ENCODE data around the gene PILRB. TPM values are rescaled to one million over a fixed set of nuclear protein-coding genes. Genes with fewer than 3 reads are reported as not detected.

The PILRB gene
- total and polyA plus RNA-seq, 3 experiments from 2014 or later: 18.1 to 33.7 (median 33.5) TPM

- peaks cover 5 to 18% of the 10 kb centered on the region in 2 donors for H3K27me3 Mint-ChIP-seq
- Histone ChIP-seq H3K36me3 (ENCODE audit: insufficient read depth, low read length) (no peaks in the 10 kb centered on the region), H3K27ac (ENCODE audit: low read depth, low read length) (no peak overlapping the region), H3K9me3 (ENCODE audit: low read length) (no peaks in the 10 kb centered on the region), H3K4me1 (ENCODE audit: insufficient read depth, low read length) (peaks cover 18% of the 10 kb centered on the region), H3K4me3 (ENCODE audit: low read length) (no peak overlapping the region), H3K27me3 (ENCODE audit: insufficient read depth, low read length, poor library complexity, severe bottlenecking) (no peaks in the 10 kb centered on the region)
- POLR2A ChIA-PET: no interaction called here
- no peaks in the 10 kb centered on the region for H3K36me3 Mint-ChIP-seq
- no peak overlapping the region for H3K4me3 Mint-ChIP-seq
- no peak for DNase-seq
- H3K9me3 Mint-ChIP-seq: no peaks in the 10 kb centered on the region
- CTCF ChIA-PET: interaction anchor here (0.9 to 1.6 kb wide), 2 partner anchors 10 to 12 kb away, joined by 3 read pairs; no protein-coding TSS in a partner anchor
- no peak overlapping the region for H3K27ac Mint-ChIP-seq
- H3K4me1 Mint-ChIP-seq: peaks cover 14 to 26% (median 24%) of the 10 kb centered on the region in 3 donors
Observed at GRCh38 chr7:100393233-100393905, 35.5 kb downstream of the PILRB start.

GRCh38 chr7:100394077-100394476 is 36.2 kb downstream of the PILRB start:
- Mint-ChIP-seq H3K36me3 (no peaks in the 10 kb centered on the region), H3K27me3 (peaks cover 4 to 18% of the 10 kb centered on the region in 2 donors), H3K4me1 (peaks cover 17 to 30% (median 28%) of the 10 kb centered on the region in 3 donors), H3K4me3 (peak overlapping the region in 1 of 7 donors; percentile 63), H3K27ac (peak overlapping the region in 1 of 8 donors; percentile 46), H3K9me3 (no peaks in the 10 kb centered on the region)
- ChIA-PET CTCF (interaction anchor here (1.6 kb wide), 1 partner anchor 9 kb away, joined by 3 read pairs; no protein-coding TSS in a partner anchor), POLR2A (no interaction called here)
- H3K4me1 ChIP-seq (ENCODE audit: insufficient read depth, low read length): peaks cover 18% of the 10 kb centered on the region
- no peaks in the 10 kb centered on the region for H3K27me3 ChIP-seq (ENCODE audit: insufficient read depth, low read length, poor library complexity, severe bottlenecking)
- H3K27ac ChIP-seq (ENCODE audit: low read depth, low read length): no peak overlapping the region
- DNase-seq: no peak
- H3K9me3 ChIP-seq (ENCODE audit: low read length): no peaks in the 10 kb centered on the region
- H3K4me3 ChIP-seq (ENCODE audit: low read length): no peak overlapping the region
- no peaks in the 10 kb centered on the region for H3K36me3 ChIP-seq (ENCODE audit: insufficient read depth, low read length)

- H3K4me3 Mint-ChIP-seq: peak overlapping the region; percentile 33 to 79 (median 64)
- H3K9me3 ChIP-seq (ENCODE audit: low read length): no peaks in the 10 kb centered on the region
- H3K4me1 ChIP-seq (ENCODE audit: insufficient read depth, low read length): peaks cover 18% of the 10 kb centered on the region
- ChIA-PET CTCF (interaction anchor here (0.9 kb wide), 1 partner anchor 49 kb away, joined by 3 read pairs; no protein-coding TSS in a partner anchor), POLR2A (no interaction called here)
- H3K9me3 Mint-ChIP-seq: no peaks in the 10 kb centered on the region
- H3K27me3 ChIP-seq (ENCODE audit: insufficient read depth, low read length, poor library complexity, severe bottlenecking): no peaks in the 10 kb centered on the region
- peak overlapping the region; percentile 27 for H3K27ac ChIP-seq (ENCODE audit: low read depth, low read length)
- H3K36me3 Mint-ChIP-seq: no peaks in the 10 kb centered on the region
- peaks cover 17 to 30% (median 28%) of the 10 kb centered on the region in 3 donors for H3K4me1 Mint-ChIP-seq
- peak in 4 of 5 donors; percentile 7 to 56 (median 38) for DNase-seq
- peaks cover 0 to 1% of the 10 kb centered on the region in 2 donors for H3K27me3 Mint-ChIP-seq
- H3K27ac Mint-ChIP-seq: peak overlapping the region; percentile 52 to 90 (median 78)
- H3K36me3 ChIP-seq (ENCODE audit: insufficient read depth, low read length): no peaks in the 10 kb centered on the region
- peak overlapping the region; percentile 50 for H3K4me3 ChIP-seq (ENCODE audit: low read length)
Observed at GRCh38 chr7:100396421-100396982, 38.6 kb downstream of the PILRB start.

- H3K9me3 Mint-ChIP-seq: no peaks in the 10 kb centered on the region
- H3K27me3 ChIP-seq (ENCODE audit: insufficient read depth, low read length, poor library complexity, severe bottlenecking): no peaks in the 10 kb centered on the region
- DNase-seq: no peak
- peaks cover 0 to 1% of the 10 kb centered on the region in 2 donors for H3K27me3 Mint-ChIP-seq
- no peak overlapping the region for H3K27ac ChIP-seq (ENCODE audit: low read depth, low read length)
- H3K4me1 ChIP-seq (ENCODE audit: insufficient read depth, low read length): peaks cover 18% of the 10 kb centered on the region
- no peak overlapping the region for H3K4me3 ChIP-seq (ENCODE audit: low read length)
- peaks cover 0 to 2% (median 0%) of the 10 kb centered on the region in 3 donors for H3K36me3 Mint-ChIP-seq
- ChIA-PET CTCF (interaction anchor here (1.2 kb wide), 1 partner anchor 10 kb away, joined by 4 read pairs; no protein-coding TSS in a partner anchor), POLR2A (interaction anchor here (0.6 to 0.7 kb wide), 2 partner anchors 96 to 315 kb away, joined by 3 to 5 read pairs; no protein-coding TSS in a partner anchor)
- no peaks in the 10 kb centered on the region for H3K9me3 ChIP-seq (ENCODE audit: low read length)
- peak overlapping the region in 5 of 7 donors; percentile 36 to 78 (median 64) for H3K4me3 Mint-ChIP-seq
- no peaks in the 10 kb centered on the region for H3K36me3 ChIP-seq (ENCODE audit: insufficient read depth, low read length)
- H3K4me1 Mint-ChIP-seq: peaks cover 17 to 30% (median 28%) of the 10 kb centered on the region in 3 donors
- H3K27ac Mint-ChIP-seq: peak overlapping the region in 7 of 8 donors; percentile 52 to 92 (median 90)
Observed at GRCh38 chr7:100397315-100398081, 39.6 kb downstream of the PILRB start.

GRCh38 chr7:100398239-100398638 is 40.3 kb downstream of the PILRB start:
- Histone ChIP-seq H3K4me3 (ENCODE audit: low read length) (no peak overlapping the region), H3K27me3 (ENCODE audit: insufficient read depth, low read length, poor library complexity, severe bottlenecking) (no peaks in the 10 kb centered on the region), H3K4me1 (ENCODE audit: insufficient read depth, low read length) (peaks cover 18% of the 10 kb centered on the region), H3K27ac (ENCODE audit: low read depth, low read length) (no peak overlapping the region), H3K9me3 (ENCODE audit: low read length) (no peaks in the 10 kb centered on the region), H3K36me3 (ENCODE audit: insufficient read depth, low read length) (no peaks in the 10 kb centered on the region)
- CTCF ChIA-PET: interaction anchor here (1.2 kb wide), 1 partner anchor 9 kb away, joined by 4 read pairs; no protein-coding TSS in a partner anchor
- Mint-ChIP-seq H3K27me3 (peaks cover 0 to 1% of the 10 kb centered on the region in 2 donors), H3K27ac (peak overlapping the region in 6 of 8 donors; percentile 26 to 90 (median 48)), H3K4me1 (peaks cover 17 to 30% (median 28%) of the 10 kb centered on the region in 3 donors), H3K9me3 (no peaks in the 10 kb centered on the region), H3K4me3 (peak overlapping the region in 1 of 7 donors; percentile 27), H3K36me3 (peaks cover 0 to 2% (median 0%) of the 10 kb centered on the region in 3 donors)
- POLR2A ChIA-PET: interaction anchor here (0.7 kb wide), 1 partner anchor 316 kb away, joined by 5 read pairs; no protein-coding TSS in a partner anchor
- no peak for DNase-seq

GRCh38 chr7:100400041-100400440 is 42.1 kb downstream of the PILRB start:
- Histone ChIP-seq H3K36me3 (ENCODE audit: insufficient read depth, low read length) (no peaks in the 10 kb centered on the region), H3K27me3 (ENCODE audit: insufficient read depth, low read length, poor library complexity, severe bottlenecking) (no peaks in the 10 kb centered on the region), H3K27ac (ENCODE audit: low read depth, low read length) (no peak overlapping the region), H3K4me1 (ENCODE audit: insufficient read depth, low read length) (peaks cover 18% of the 10 kb centered on the region), H3K9me3 (ENCODE audit: low read length) (no peaks in the 10 kb centered on the region), H3K4me3 (ENCODE audit: low read length) (no peak overlapping the region)
- ChIA-PET POLR2A (no interaction called here), CTCF (no interaction called here)
- H3K27me3 Mint-ChIP-seq: no peaks in the 10 kb centered on the region
- peak overlapping the region in 1 of 8 donors; percentile 3 for H3K27ac Mint-ChIP-seq
- no peaks in the 10 kb centered on the region for H3K9me3 Mint-ChIP-seq
- no peak for DNase-seq
- H3K4me3 Mint-ChIP-seq: no peak overlapping the region
- H3K4me1 Mint-ChIP-seq: peaks cover 17 to 30% (median 28%) of the 10 kb centered on the region in 3 donors
- H3K36me3 Mint-ChIP-seq: peaks cover 0 to 8% (median 2%) of the 10 kb centered on the region in 3 donors

GRCh38 chr7:100400656-100401055 is 42.7 kb downstream of the PILRB start:
- Mint-ChIP-seq H3K4me1 (peaks cover 17 to 26% (median 24%) of the 10 kb centered on the region in 3 donors), H3K27me3 (no peaks in the 10 kb centered on the region), H3K27ac (peak overlapping the region in 1 of 8 donors; percentile 79), H3K4me3 (no peak overlapping the region), H3K36me3 (peaks cover 0 to 8% (median 2%) of the 10 kb centered on the region in 3 donors), H3K9me3 (no peaks in the 10 kb centered on the region)
- Histone ChIP-seq H3K9me3 (ENCODE audit: low read length) (no peaks in the 10 kb centered on the region), H3K27ac (ENCODE audit: low read depth, low read length) (no peak overlapping the region), H3K27me3 (ENCODE audit: insufficient read depth, low read length, poor library complexity, severe bottlenecking) (no peaks in the 10 kb centered on the region), H3K36me3 (ENCODE audit: insufficient read depth, low read length) (no peaks in the 10 kb centered on the region), H3K4me1 (ENCODE audit: insufficient read depth, low read length) (peaks cover 18% of the 10 kb centered on the region), H3K4me3 (ENCODE audit: low read length) (no peak overlapping the region)
- no peak for DNase-seq
- POLR2A ChIA-PET: no interaction called here
- CTCF ChIA-PET: no interaction called here
